Muscle layer of colon (tissue), 2 donors: ENCODE results near the gene POU2F1.

Experiments
- H3K27ac ChIP-seq: one replicate; pipeline ENCODE4 v1.7.0; 2013; ENCODE audit warnings: low read depth, mild to moderate bottlenecking, low read length, moderate library complexity
- H3K27me3 ChIP-seq, 2 donors: one replicate each; pipeline ENCODE4 v1.7.0; 2013; ENCODE audit warnings: low read length in 2 of 2, mild to moderate bottlenecking in 2 of 2; ENCODE audit not compliant: insufficient read depth in 2 of 2, control insufficient read depth in 1 of 2
- H3K36me3 ChIP-seq: one replicate; pipeline ENCODE4 v1.7.0; 2013; ENCODE audit warnings: mild to moderate bottlenecking, low read length; ENCODE audit not compliant: insufficient read depth
- H3K4me1 ChIP-seq: one replicate; pipeline ENCODE4 v1.7.0; 2013; ENCODE audit warnings: mild to moderate bottlenecking, low read length; ENCODE audit not compliant: insufficient read depth
- H3K4me3 ChIP-seq, 2 donors: one replicate each; pipeline ENCODE4 v1.7.0; 2013; ENCODE audit warnings: low read length in 2 of 2, low read depth in 1 of 2, mild to moderate bottlenecking in 1 of 2, moderate library complexity in 1 of 2
- H3K9ac ChIP-seq: one replicate; pipeline ENCODE4 v1.7.0; 2013; ENCODE audit warnings: low read length
- H3K9me3 ChIP-seq: one replicate; pipeline ENCODE4 v1.7.0; 2013; ENCODE audit warnings: mild to moderate bottlenecking, low read length
- donor health status: abdominal sarcoma.
- donor health status: Adenocarcinoma of cecum.

The POU2F1 gene

DNA sequence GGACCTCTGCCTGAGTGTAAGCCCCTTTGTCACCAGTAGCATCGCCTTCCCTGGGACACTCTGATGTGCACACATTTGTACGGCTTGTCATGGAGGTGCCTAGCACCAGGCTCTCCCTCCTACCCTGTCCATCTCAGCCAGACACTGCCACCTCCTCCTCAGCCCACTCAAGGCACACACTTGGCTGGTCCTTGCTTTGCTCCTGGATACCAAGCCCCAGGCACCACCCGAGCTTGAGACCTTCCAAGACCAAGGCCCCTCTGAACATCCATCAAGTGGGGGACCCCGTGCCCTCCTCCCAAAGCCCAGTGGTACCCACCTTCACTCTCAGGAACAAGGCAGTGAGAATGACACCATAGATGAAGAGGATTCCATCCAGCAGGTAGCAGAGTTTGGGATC is 219.7 kb downstream of the POU2F1 start:
- Histone ChIP-seq H3K27ac (no peak overlapping the region), H3K9me3 (no peaks in the 10 kb centered on the region), H3K27me3 (no peaks in the 10 kb centered on the region), H3K4me3 (no peak overlapping the region), H3K9ac (no peak overlapping the region), H3K4me1 (peaks cover 5% of the 10 kb centered on the region), H3K36me3 (no peaks in the 10 kb centered on the region)

DNA sequence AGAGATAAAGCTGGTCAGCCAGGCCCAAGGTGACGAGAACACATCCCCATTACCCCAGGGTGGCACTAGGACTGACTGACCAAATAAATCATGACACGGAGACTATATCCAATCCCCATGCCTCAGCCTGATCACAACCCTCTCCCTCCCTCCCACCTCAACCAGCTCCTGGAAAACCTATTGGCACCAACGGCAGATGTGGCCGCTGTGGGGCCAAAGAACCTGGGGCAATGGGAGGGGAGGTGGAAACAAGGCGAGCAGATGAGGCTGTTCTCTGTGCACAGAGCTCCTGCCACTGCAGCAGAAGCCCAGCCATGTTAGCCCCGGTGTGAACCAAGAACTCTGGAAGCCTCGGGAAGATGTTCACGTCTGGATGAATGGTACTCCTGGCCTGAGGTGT is 220.1 kb downstream of the POU2F1 start:
- no peaks in the 10 kb centered on the region for H3K36me3 ChIP-seq
- H3K27ac ChIP-seq, result no peak overlapping the region
- no peaks in the 10 kb centered on the region for H3K27me3 ChIP-seq
- no peak overlapping the region for H3K4me3 ChIP-seq
- peaks cover 5% of the 10 kb centered on the region for H3K4me1 ChIP-seq
- no peaks in the 10 kb centered on the region for H3K9me3 ChIP-seq
- no peak overlapping the region for H3K9ac ChIP-seq

DNA sequence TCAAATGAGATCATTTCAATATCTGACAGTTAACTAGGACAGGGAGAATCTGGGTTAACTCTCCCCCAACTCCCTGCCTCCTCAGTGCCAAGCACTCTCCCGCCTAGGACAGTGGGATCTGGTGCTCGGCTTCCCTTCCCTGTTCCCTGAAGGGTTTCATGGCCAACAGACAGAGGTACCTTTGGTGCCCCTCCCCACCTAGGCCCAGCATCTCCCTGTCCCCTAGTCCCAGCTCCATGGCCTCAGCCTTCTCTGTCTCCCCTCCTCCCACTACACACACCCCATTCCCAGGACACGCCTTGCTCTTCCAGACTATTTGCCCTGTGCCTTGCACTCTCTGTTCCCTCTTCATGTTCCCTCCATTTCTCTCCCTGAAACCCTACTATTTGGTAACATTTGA is 220.5 kb downstream of the POU2F1 start:
- H3K36me3 ChIP-seq, result no peaks in the 10 kb centered on the region
- H3K9ac ChIP-seq, result no peak overlapping the region
- no peaks in the 10 kb centered on the region for H3K9me3 ChIP-seq
- no peak overlapping the region for H3K4me3 ChIP-seq
- H3K27ac ChIP-seq, result no peak overlapping the region
- peaks cover 5% of the 10 kb centered on the region for H3K4me1 ChIP-seq
- no peaks in the 10 kb centered on the region for H3K27me3 ChIP-seq

DNA sequence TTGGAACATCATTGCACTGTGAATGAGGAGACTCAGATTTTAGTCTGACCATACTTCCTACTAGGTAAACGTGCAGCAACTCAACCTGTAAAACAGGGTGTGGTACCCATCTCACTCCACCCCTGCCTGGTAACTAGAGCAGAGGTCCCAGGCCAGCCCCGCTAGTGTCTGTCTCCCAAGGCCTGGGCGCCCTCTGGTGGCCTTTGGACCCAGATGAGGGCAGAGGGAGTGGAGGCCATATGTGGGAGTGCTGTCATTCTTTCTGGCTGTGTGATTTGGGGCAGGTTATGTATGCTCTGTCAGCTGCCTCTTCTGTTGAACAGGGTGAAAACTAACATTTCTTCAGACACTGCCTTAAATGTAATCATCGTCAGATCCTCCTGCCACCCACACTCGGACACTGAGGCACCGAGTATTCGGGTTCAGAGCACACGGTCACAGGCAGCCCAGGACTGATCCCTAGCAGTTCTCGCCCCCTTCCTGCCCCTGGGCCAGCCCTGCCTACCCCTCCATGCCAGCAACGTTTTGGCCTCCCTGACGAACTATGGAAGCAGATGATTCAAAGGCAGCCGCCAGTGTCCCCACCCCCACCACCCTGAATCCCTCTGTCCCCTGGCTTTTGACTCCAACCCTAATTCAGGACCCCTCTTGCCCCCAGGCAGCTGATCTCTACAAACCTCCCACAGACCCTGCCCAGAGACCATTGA is 221.6 kb downstream of the POU2F1 start:
- no peak overlapping the region for H3K27ac ChIP-seq
- no peaks in the 10 kb centered on the region for H3K36me3 ChIP-seq
- no peak overlapping the region for H3K9ac ChIP-seq
- no peaks in the 10 kb centered on the region for H3K9me3 ChIP-seq
- H3K4me1 ChIP-seq, result peaks cover 5% of the 10 kb centered on the region
- no peak overlapping the region for H3K4me3 ChIP-seq
- no peaks in the 10 kb centered on the region for H3K27me3 ChIP-seq

DNA sequence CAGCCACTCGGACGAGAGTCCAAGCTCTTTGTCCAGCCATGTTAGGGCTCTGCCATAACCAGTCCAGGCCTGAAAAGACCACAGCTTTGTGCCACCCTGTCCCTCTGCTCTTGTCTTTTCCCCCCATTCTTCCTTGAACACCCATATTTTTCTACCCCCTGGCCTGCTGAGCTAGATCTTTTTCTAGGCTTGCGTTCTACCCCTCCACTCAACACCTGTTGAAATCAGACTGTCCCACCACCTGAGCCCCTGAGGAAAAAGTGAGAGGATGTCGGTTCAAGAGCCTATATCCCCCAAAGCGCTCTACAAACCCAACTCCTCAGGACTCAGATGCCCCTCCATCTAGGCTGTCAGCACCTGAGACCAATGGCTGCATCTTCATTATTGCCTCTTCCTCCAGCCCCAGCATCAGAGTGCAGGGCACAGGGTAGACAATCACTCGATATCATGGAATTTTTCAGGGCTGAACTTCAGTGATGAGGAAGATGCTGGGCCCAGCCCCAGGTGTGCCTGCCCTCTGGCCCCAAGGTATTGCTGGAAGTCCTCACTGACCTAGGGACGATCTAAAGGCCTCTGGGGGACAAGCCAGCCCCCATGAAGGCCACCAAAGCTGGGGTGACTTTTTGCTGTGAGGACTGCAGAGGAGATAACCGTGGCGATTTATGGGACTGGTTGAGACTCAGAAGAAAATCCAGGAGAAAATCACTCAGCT is 222.3 kb downstream of the POU2F1 start:
- H3K4me3 ChIP-seq, result no peak overlapping the region
- H3K9ac ChIP-seq, result no peak overlapping the region
- H3K9me3 ChIP-seq, result no peaks in the 10 kb centered on the region
- H3K27ac ChIP-seq, result no peak overlapping the region
- H3K36me3 ChIP-seq, result no peaks in the 10 kb centered on the region
- no peaks in the 10 kb centered on the region for H3K27me3 ChIP-seq
- peaks cover 5% of the 10 kb centered on the region for H3K4me1 ChIP-seq

DNA sequence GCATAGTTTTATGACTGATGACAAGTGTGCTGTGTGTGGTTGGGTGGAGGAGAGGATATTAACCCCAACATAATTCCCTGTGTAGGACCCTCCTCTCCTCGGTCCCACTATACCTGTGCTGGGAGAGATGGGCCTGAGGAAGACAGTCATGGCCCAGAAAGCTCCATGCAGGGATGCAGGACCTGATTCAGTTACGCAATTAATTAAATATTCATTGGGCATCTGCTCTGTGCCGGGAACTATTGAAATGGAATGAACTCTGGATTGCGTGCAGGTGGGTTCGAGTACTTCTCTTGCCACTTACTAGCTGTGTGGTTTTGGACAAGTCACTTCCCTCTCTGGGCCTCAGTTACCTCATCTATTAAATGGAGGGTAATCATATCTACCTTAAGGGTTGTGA is 223.1 kb downstream of the POU2F1 start:
- Histone ChIP-seq H3K4me3 (no peak overlapping the region), H3K4me1 (peaks cover 5% of the 10 kb centered on the region)

DNA sequence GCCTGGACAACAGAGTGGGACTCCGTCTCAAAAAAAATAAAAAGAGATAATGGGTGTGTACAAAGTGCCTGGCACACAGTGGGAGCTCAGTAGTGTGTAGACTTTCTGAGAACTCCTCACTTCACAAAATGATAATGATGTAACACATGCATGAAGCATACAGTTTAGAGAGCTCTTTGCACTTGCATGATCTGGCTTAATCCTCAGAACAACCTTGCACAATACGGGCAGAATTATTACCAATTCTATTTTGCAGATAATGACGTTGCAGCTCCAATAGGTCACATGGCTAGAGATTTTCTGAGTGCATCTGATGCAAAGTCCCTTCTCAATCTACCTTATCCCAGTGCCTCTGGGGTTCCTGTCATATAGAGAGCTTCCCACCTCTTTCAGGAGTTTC is 226.3 kb downstream of the POU2F1 start:
- no peak overlapping the region for H3K4me3 ChIP-seq

More for the DNA sequence above, 223.1 kb downstream of the POU2F1 start:
- H3K9ac ChIP-seq, result no peak overlapping the region
- H3K27ac ChIP-seq, result no peak overlapping the region
- no peaks in the 10 kb centered on the region for H3K27me3 ChIP-seq
- no peaks in the 10 kb centered on the region for H3K36me3 ChIP-seq
- H3K9me3 ChIP-seq, result no peaks in the 10 kb centered on the region

DNA sequence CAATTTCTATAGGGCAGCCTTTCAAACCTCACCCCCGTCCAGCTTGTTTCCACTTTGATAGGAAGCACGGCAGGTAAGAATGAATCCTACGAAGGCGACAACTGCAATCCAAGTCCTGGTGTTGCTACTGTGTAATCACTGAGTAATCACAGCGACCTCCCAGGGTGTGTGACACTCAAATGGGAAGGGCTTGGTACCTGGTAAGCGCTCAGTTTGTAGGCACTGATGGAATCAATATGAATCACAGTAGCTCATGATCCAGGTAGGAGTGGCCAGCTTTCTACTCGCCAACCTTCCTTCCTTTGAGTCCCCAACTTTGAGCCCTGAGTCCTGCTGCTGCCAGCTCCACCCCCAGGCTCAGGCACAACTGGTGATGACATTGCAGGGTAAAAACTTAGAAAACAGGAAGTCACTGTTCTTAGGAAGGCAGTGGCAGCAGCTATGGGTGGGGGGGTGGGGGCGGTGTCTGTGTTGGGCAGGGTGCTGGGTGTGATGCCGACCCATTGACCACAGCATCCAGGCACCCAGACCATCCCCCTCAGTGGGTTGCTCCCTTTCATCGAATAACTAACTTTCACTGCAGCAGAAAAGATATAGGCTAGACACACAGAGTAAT is 226.9 kb downstream of the POU2F1 start:
- Histone ChIP-seq H3K9ac (no peak overlapping the region), H3K4me1 (no peaks in the 10 kb centered on the region), H3K27ac (no peak overlapping the region), H3K9me3 (no peaks in the 10 kb centered on the region), H3K27me3 (no peaks in the 10 kb centered on the region), H3K4me3 (no peak overlapping the region), H3K36me3 (no peaks in the 10 kb centered on the region)

More for the DNA sequence above, 226.3 kb downstream of the POU2F1 start:
- H3K9ac ChIP-seq, result no peak overlapping the region
- H3K27me3 ChIP-seq, result no peaks in the 10 kb centered on the region
- H3K9me3 ChIP-seq, result no peaks in the 10 kb centered on the region
- no peaks in the 10 kb centered on the region for H3K36me3 ChIP-seq
- H3K27ac ChIP-seq, result no peak overlapping the region
- no peaks in the 10 kb centered on the region for H3K4me1 ChIP-seq

DNA sequence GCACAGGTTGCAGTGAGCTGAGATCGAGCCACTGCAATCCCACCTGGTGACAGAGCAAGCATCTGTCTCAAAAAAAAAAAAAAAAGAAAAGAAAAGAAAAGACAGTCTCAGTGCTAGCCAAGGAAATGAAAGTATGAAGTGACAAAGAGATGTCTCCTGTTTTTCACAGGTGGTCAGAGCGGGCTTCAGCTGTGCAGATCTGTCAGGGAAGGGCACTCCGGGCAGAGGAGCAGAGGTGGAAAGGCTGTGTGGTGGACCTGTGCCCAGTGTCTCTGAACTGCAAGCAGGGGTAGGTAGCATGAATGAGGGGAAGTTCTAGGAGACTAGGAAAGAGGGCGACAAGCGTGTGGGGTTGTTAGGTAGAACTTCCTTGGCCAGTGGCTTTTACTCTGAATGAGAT is 230.2 kb downstream of the POU2F1 start:
- no peak overlapping the region for H3K4me3 ChIP-seq
- no peaks in the 10 kb centered on the region for H3K9me3 ChIP-seq
- H3K9ac ChIP-seq, result no peak overlapping the region
- H3K4me1 ChIP-seq, result no peaks in the 10 kb centered on the region
- no peaks in the 10 kb centered on the region for H3K36me3 ChIP-seq
- H3K27ac ChIP-seq, result no peak overlapping the region
- no peaks in the 10 kb centered on the region for H3K27me3 ChIP-seq

DNA sequence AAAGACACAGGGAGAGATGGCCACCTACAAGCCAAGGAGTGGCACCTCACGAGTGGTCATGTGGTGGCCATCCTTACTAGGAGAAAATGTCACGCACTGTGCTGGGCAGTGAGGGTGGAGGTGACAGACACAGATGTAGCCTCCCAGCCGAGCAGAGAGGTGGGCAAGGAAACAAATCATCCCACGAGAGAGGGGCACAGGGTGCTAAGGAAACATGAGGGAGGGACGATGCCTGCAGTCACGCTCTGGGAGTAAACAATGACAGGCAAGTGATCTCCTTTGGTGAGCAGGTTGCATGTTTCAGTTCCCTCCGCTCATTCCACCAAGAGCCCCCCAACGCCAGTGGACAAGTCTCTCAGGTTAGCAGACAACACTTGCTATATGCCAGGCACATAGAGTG is 231.8 kb downstream of the POU2F1 start:
- Histone ChIP-seq H3K36me3 (no peaks in the 10 kb centered on the region), H3K9ac (no peak overlapping the region), H3K4me3 (no peak overlapping the region), H3K4me1 (peaks cover 5% of the 10 kb centered on the region), H3K9me3 (no peaks in the 10 kb centered on the region), H3K27me3 (no peaks in the 10 kb centered on the region), H3K27ac (no peak overlapping the region)

DNA sequence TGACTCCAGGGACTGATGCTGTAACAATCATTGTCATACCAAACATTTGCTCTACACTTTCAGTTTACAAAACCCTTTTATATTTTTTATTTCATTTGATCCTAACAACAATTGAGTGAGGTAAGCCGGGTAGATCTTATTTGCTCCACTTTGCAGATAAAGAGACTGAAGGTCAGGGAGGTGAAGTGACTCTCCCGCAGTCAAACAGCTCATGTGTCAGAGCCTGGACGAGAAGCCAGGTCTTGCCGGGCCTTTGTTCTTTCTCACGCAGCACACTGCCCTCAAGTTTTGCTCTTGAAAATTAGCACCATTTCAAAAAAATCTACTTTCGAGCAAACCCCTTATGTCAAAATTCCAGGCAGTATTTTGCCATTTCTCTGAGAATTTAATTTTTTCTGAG is 232.4 kb downstream of the POU2F1 start:
- Histone ChIP-seq H3K27me3 (no peaks in the 10 kb centered on the region), H3K9ac (no peak overlapping the region), H3K4me1 (peaks cover 5% of the 10 kb centered on the region), H3K9me3 (no peaks in the 10 kb centered on the region), H3K4me3 (no peak overlapping the region), H3K36me3 (no peaks in the 10 kb centered on the region), H3K27ac (no peak overlapping the region)
